ENCODE measurements around the gene FGF22. TPM values are rescaled to one million over a fixed set of nuclear protein-coding genes. Genes with fewer than 3 reads are reported as not detected.

Gene FGF22
- total RNA-seq: 1 to 10 TPM in 2 of 8 experiments, under 1 TPM in 6; 0.11 to 2.3 (median 0.51) TPM

- 3 to 33% (median 9%) methylated on average over 3 to 26 of the region's 109 CpGs; no CpG with 5 or more reads in 7 of the 10 experiments for WGBS, 10 experiments
- H3K27ac ChIP-seq: no peak within 1 kb of the TSS
- H3K4me1 ChIP-seq (replicated peaks in 1 of 2): peaks cover 0 to 5% of the 10 kb centered on the region in 2 donors
- in situ Hi-C loops (cut with MboI; ENCODE audit: low pct_unique_long_range_greater_than_20kb in 2 of 9, low sequenced_read_pairs in 9 of 9, unreplicated experiment in 9 of 9): no loop called here
- peak; percentile 88 to 93 (median 89) for ATAC-seq (replicated peaks in 6 of 8)
- peak within 1 kb of the TSS; percentile 34 to 44 (median 39) for H3K4me3 ChIP-seq
These were observed at the start of gene FGF22 for GRCh38 chr19:639253-640160. TSS of gene FGF22 (plus strand) at chr19:639879. CDS start at chr19:639926, 47 bp downstream.

GRCh38 chr19:590396-590745 is 49.3 kb upstream of the FGF22 start:
- in situ Hi-C loops (cut with MboI; ENCODE audit: low pct_unique_long_range_greater_than_20kb in 2 of 9, low sequenced_read_pairs in 9 of 9, unreplicated experiment in 9 of 9): loop anchor here in 2 of 9 experiments (25.0 kb wide), 1 partner anchor 147 kb away; no protein-coding TSS in a partner anchor
- peaks cover 16 to 32% of the 10 kb centered on the region in 2 donors for H3K4me1 ChIP-seq (replicated peaks in 1 of 2)
- H3K27ac ChIP-seq: no peak overlapping the region
- H3K4me3 ChIP-seq: peak overlapping the region; percentile 52 to 92 (median 63)
- WGBS, 10 experiments: no CpG with 5 or more reads among the region's 50 CpGs
- ATAC-seq (replicated peaks in 6 of 8): peak in 6 of 8 experiments; percentile 1 to 14 (median 4)

GRCh38 chr19:590750-591098 is 49.0 kb upstream of the FGF22 start:
- WGBS, 10 experiments: no CpG with 5 or more reads among the region's 41 CpGs
- Histone ChIP-seq H3K4me3 (peak overlapping the region; percentile 52 to 92 (median 63)), H3K27ac (no peak overlapping the region), H3K4me1 (replicated peaks in 1 of 2) (peaks cover 16 to 32% of the 10 kb centered on the region in 2 donors)
- in situ Hi-C loops (cut with MboI; ENCODE audit: low pct_unique_long_range_greater_than_20kb in 2 of 9, low sequenced_read_pairs in 9 of 9, unreplicated experiment in 9 of 9): loop anchor here in 2 of 9 experiments (25.0 kb wide), 1 partner anchor 147 kb away; no protein-coding TSS in a partner anchor
- peak in 3 of 8 experiments; percentile 2 to 4 (median 3) for ATAC-seq (replicated peaks in 6 of 8)

GRCh38 chr19:591099-591958 is 48.4 kb upstream of the FGF22 start:
- H3K27ac ChIP-seq: no peak overlapping the region
- H3K4me3 ChIP-seq: peak overlapping the region; percentile 52 to 92 (median 63)
- ATAC-seq (replicated peaks in 6 of 8): peak in 1 of 8 experiments; percentile 5
- WGBS, 10 experiments: 36% methylated on average over 9 of the region's 75 CpGs; no CpG with 5 or more reads in 9 of the 10 experiments
- in situ Hi-C loops (cut with MboI; ENCODE audit: low pct_unique_long_range_greater_than_20kb in 2 of 9, low sequenced_read_pairs in 9 of 9, unreplicated experiment in 9 of 9): loop anchor here in 2 of 9 experiments (25.0 kb wide), 1 partner anchor 146 kb away; no protein-coding TSS in a partner anchor
- peaks cover 16 to 32% of the 10 kb centered on the region in 2 donors for H3K4me1 ChIP-seq (replicated peaks in 1 of 2)

GRCh38 chr19:592101-592500 is 47.6 kb upstream of the FGF22 start:
- Histone ChIP-seq H3K4me3 (no peak overlapping the region), H3K4me1 (replicated peaks in 1 of 2) (peaks cover 16 to 32% of the 10 kb centered on the region in 2 donors), H3K27ac (no peak overlapping the region)
- ATAC-seq (replicated peaks in 6 of 8): no peak
- WGBS, 10 experiments: 40% methylated on average over 4 of the region's 19 CpGs; no CpG with 5 or more reads in 9 of the 10 experiments
- in situ Hi-C loops (cut with MboI; ENCODE audit: low pct_unique_long_range_greater_than_20kb in 2 of 9, low sequenced_read_pairs in 9 of 9, unreplicated experiment in 9 of 9): loop anchor here in 2 of 9 experiments (25.0 kb wide), 1 partner anchor 145 kb away; no protein-coding TSS in a partner anchor

- Histone ChIP-seq H3K27ac (no peak overlapping the region), H3K4me1 (replicated peaks in 1 of 2) (peaks cover 16 to 28% of the 10 kb centered on the region in 2 donors), H3K4me3 (no peak overlapping the region)
- ATAC-seq (replicated peaks in 6 of 8): no peak
- 40 to 100% (median 64%) methylated on average over 1 to 7 of the region's 18 CpGs; no CpG with 5 or more reads in 6 of the 10 experiments for WGBS, 10 experiments
- in situ Hi-C loops (cut with MboI; ENCODE audit: low pct_unique_long_range_greater_than_20kb in 2 of 9, low sequenced_read_pairs in 9 of 9, unreplicated experiment in 9 of 9): loop anchor here in 2 of 9 experiments (25.0 kb wide), 1 partner anchor 144 kb away; no protein-coding TSS in a partner anchor
These were observed 46.6 kb upstream of the FGF22 start for GRCh38 chr19:593055-593454.

- in situ Hi-C loops (cut with MboI; ENCODE audit: low pct_unique_long_range_greater_than_20kb in 2 of 9, low sequenced_read_pairs in 9 of 9, unreplicated experiment in 9 of 9): loop anchor here in 2 of 9 experiments (25.0 kb wide), 1 partner anchor 144 kb away; no protein-coding TSS in a partner anchor
- Histone ChIP-seq H3K27ac (no peak overlapping the region), H3K4me1 (replicated peaks in 1 of 2) (peaks cover 14 to 24% of the 10 kb centered on the region in 2 donors), H3K4me3 (no peak overlapping the region)
- no peak for ATAC-seq (replicated peaks in 6 of 8)
- WGBS, 10 experiments: 24 to 60% (median 53%) methylated on average over 1 to 8 of the region's 9 CpGs; no CpG with 5 or more reads in 5 of the 10 experiments
These were observed 46.2 kb upstream of the FGF22 start for GRCh38 chr19:593505-593904.

GRCh38 chr19:594265-594870 is 45.3 kb upstream of the FGF22 start:
- Histone ChIP-seq H3K4me1 (replicated peaks in 1 of 2) (peaks cover 11 to 17% of the 10 kb centered on the region in 2 donors), H3K27ac (no peak overlapping the region), H3K4me3 (no peak overlapping the region)
- WGBS, 10 experiments: 0 to 100% (median 33%) methylated on average over 1 to 4 of the region's 24 CpGs; no CpG with 5 or more reads in 5 of the 10 experiments
- in situ Hi-C loops (cut with MboI; ENCODE audit: low pct_unique_long_range_greater_than_20kb in 2 of 9, low sequenced_read_pairs in 9 of 9, unreplicated experiment in 9 of 9): loop anchor here in 2 of 9 experiments (25.0 kb wide), 1 partner anchor 143 kb away; no protein-coding TSS in a partner anchor
- no peak for ATAC-seq (replicated peaks in 6 of 8)

- Histone ChIP-seq H3K27ac (no peak overlapping the region), H3K4me1 (replicated peaks in 1 of 2) (peaks cover 9 to 10% of the 10 kb centered on the region in 2 donors), H3K4me3 (no peak overlapping the region)
- ATAC-seq (replicated peaks in 6 of 8): peak in 1 of 8 experiments; percentile 19
- in situ Hi-C loops (cut with MboI; ENCODE audit: low pct_unique_long_range_greater_than_20kb in 2 of 9, low sequenced_read_pairs in 9 of 9, unreplicated experiment in 9 of 9): loop anchor here in 2 of 9 experiments (25.0 kb wide), 1 partner anchor 142 kb away; no protein-coding TSS in a partner anchor
- WGBS, 10 experiments: 60 to 88% (median 71%) methylated on average over 1 to 6 of the region's 42 CpGs; no CpG with 5 or more reads in 7 of the 10 experiments
These were observed 44.1 kb upstream of the FGF22 start for GRCh38 chr19:595326-596262.

GRCh38 chr19:596263-596655 is 43.4 kb upstream of the FGF22 start:
- in situ Hi-C loops (cut with MboI; ENCODE audit: low pct_unique_long_range_greater_than_20kb in 2 of 9, low sequenced_read_pairs in 9 of 9, unreplicated experiment in 9 of 9): loop anchor here in 2 of 9 experiments (25.0 kb wide), 1 partner anchor 141 kb away; no protein-coding TSS in a partner anchor
- Histone ChIP-seq H3K4me3 (no peak overlapping the region), H3K4me1 (replicated peaks in 1 of 2) (peaks cover 5 to 8% of the 10 kb centered on the region in 2 donors), H3K27ac (no peak overlapping the region)
- 80 to 100% (median 91%) methylated on average over 2 to 4 of the region's 16 CpGs; no CpG with 5 or more reads in 5 of the 10 experiments for WGBS, 10 experiments
- ATAC-seq (replicated peaks in 6 of 8): no peak
